Thyroid gland (tissue), 4 donors: ENCODE data around the gene ZNF518A.

ENCODE experiments used
- CTCF ChIP-seq, 6 experiments: fragments of 200-600 bp in 3 of 6; fragments of 450-650 bp in 3 of 6; sonication (generic) in 3 of 6; IDR thresholded peaks; one replicate each; pipeline ENCODE4 v1.5.1; 2016 to 2019; ENCODE audit warnings: antibody characterized with exemption in 6 of 6, mild to moderate bottlenecking in 2 of 6, inconsistent platforms in 1 of 6, moderate library complexity in 1 of 6
- POLR2A ChIP-seq, 2 donors: fragments of 450-650 bp; IDR thresholded peaks; one replicate each; pipeline ENCODE4 v1.6.1; 2017; ENCODE audit warnings: antibody characterized with exemption in 2 of 2, mild to moderate bottlenecking in 2 of 2, moderate library complexity in 1 of 2

DNA sequence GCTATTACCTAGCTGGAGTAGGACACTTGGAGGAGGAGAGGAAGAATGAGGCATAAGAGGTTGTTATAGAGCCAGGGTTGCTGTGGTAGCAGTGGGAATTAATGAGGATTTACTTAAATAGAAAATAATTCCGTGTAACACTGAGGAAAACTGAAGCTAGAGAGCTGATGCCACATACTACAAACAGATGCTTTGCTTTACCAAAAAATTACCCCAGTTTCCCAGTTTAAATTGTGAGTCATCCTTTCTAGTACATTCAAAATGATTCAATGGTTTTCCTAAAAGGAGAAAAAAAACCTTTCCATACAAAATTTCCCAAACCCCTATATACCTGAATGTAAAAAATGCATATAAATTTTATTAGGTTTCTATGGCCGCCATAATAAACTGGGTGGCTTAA lies 58.3 kb downstream of the ZNF518A start:
- no peak for TF ChIP-seq CTCF (IDR thresholded peaks at IDR 0.05)
- TF ChIP-seq POLR2A (IDR thresholded peaks at IDR 0.05): no peak
